Right lobe of liver (tissue), 4 donors: Measurements from ENCODE around the gene LGALS8.

Source experiments
- CTCF ChIP-seq, 4 donors: fragments of 200-600 bp in 3 of 4; fragments of 450-650 bp in 1 of 4; IDR thresholded peaks; one replicate each; pipeline versions ENCODE4 v1.5.1 to v1.8.0; 2016 to 2022; ENCODE audit warnings: antibody characterized with exemption in 4 of 4, mild to moderate bottlenecking in 2 of 4
- POLR2A ChIP-seq: fragments of 450-650 bp; IDR thresholded peaks from one replicate; pipeline ENCODE4 v1.6.1; 2017; ENCODE audit warnings: antibody characterized with exemption, mild to moderate bottlenecking
- donor health status: DM: no; HTN: no; CAD: no.
- donor health status: DM: no; HTN: no; CAD: no.
- donor health status: DM: no; HTN: yes; CAD: no.

- TF ChIP-seq POLR2A = no peak
- TF ChIP-seq CTCF (IDR thresholded peaks at IDR 0.05) = no peak
These were observed 11.4 kb downstream of the LGALS8 start for GRCh38 chr1:236535190-236535589.
